22Rv1 (cell line): Measurements from ENCODE around the gene KCNK18.

Experiments used
- CTCF ChIP-seq: fragments of 450-650 bp; IDR thresholded peaks from 2 replicates; pipeline ENCODE4 v1.5.1; 2017; ENCODE audit warnings: mild to moderate bottlenecking
- ZFX ChIP-seq: fragments of 450-650 bp; IDR thresholded peaks from 2 replicates; pipeline ENCODE4 v1.6.1; 2017; ENCODE audit warnings: antibody characterized with exemption, borderline replicate concordance

- no peak for TF ChIP-seq ZFX
- peak; percentile 96 for TF ChIP-seq CTCF
These were observed 29.3 kb upstream of the KCNK18 start for GRCh38 chr10:117167789-117168674.
